GM12874 (cell line): ENCODE data around the gene HEATR9.

ENCODE experiments used
- CTCF ChIP-seq: IDR thresholded peaks from 2 replicates; pipeline ENCODE4 v1.5.1; 2011; ENCODE audit warnings: low read depth, mild to moderate bottlenecking, control low read depth, low read length, moderate library complexity; ENCODE audit not compliant: insufficient read depth

The HEATR9 gene

GRCh38 chr17:35878361-35878760 is 9.7 kb upstream of the HEATR9 start:
- TF ChIP-seq CTCF = no peak

GRCh38 chr17:35877345-35878029 is 8.8 kb upstream of the HEATR9 start:
- no peak for TF ChIP-seq CTCF

GRCh38 chr17:35876534-35876933 is 7.8 kb upstream of the HEATR9 start:
- TF ChIP-seq CTCF = no peak

DNA sequence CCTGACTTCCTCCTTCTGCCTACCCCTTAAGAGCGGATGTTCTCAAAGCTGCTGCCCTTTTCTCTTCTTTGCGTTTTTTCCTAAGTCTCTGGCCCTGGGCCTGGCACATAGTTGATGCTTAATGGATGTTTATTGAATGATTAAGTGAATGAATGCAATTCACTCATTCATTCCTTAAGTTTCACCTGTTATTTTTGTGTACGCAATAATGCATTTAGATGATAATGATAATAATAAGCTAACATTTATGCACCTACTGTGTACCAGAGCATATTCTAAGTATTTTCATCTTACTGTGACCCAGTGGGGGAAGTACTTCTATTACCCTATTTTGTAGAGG is 7.1 kb upstream of the HEATR9 start:
- TF ChIP-seq CTCF = no peak

DNA sequence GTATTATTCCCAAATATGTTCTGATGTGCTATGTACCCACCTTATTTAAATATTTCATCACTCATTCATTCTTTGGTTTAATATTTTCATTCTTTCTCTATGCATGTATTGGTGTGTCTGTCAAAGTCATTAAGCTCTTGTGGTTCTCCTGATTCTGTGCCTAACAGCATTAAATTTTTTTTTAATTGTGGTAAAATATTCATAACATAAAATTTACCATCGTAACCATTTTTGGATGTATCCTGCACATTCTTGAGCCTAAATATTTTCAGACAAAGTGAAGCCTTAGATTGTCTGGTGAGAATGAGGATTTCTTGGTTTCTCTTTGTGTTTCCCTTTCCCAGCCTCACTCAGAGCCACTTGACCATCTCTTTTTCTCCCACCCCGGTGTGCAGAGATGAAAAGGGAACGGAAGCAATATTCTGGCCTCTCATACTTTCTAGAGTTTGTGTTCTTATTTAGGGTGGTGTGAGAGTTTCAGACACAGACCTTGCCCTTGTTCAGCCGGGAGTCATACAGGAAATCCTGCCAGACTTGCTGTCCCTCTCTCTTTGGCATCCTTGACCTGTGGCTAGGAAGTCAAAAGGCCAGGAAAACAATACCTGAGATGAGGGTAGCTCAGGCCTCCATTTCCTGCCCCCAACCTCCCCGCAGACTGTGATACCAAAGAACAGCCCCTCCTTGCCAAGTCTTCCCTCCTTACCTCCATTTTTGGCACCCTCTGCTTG is 6.5 kb upstream of the HEATR9 start:
- TF ChIP-seq CTCF = no peak

DNA sequence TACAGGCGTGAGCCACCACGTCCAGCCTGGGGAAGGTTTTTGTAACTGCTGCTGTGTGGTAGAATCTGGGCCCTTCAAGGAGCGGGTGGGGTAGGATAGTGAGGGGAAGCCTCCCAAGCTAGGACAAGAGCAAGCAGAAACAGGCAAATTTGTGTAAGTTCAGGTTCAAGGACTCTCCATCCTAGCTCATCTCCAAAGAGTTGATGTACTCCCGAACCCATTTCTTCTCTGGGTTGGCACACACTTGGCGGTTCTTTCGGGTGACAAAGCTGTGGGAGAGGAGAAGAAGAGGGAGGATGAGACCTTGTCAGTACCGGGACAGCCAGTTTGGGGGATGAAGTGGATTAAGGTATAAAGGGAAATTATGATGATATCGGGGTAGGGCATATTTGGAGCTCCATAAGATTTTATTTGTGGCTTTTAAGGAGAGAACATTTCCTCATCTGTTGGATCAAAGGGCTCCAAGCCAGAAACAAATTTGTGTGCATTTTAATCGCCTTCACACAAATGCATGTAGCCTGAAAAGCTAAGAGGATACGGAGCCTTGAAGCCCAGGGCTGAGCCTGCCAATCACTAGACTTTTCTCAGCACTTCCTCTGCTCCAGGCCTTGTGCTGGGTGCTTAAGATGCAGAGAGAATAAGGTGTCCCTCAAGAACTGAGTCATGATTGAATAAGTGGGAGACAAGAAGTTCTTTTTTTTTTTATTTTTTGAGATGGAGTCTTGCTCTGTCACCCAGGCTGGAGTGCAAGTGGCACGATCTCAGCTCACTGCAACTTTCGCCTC is 3.7 kb upstream of the HEATR9 start:
- TF ChIP-seq CTCF = no peak
